Vagina (tissue), 2 donors: ENCODE data around the gene RAB20. TPM values are rescaled to one million over a fixed set of nuclear protein-coding genes. Genes with fewer than 3 reads are reported as not detected.

Experiments used
- DNase-seq, 2 donors: peaks; one replicate each; pipeline ENCODE4 v3.0.0-alpha.2; 2017; ENCODE audit errors: extremely low spot score in 2 of 2
- H3K27ac ChIP-seq: fragments of 200-600 bp; sonication (generic); one replicate; pipeline ENCODE4 v1.5.1; 2019
- H3K27me3 ChIP-seq: fragments of 200-600 bp; sonication (generic); one replicate; pipeline ENCODE4 v1.5.1; 2019
- H3K36me3 ChIP-seq, 2 donors: fragments of 200-600 bp; sonication (generic); one replicate each; pipeline ENCODE4 v1.5.1; 2017 to 2019
- H3K4me1 ChIP-seq: fragments of 200-600 bp; sonication (generic); one replicate; pipeline ENCODE4 v1.5.1; 2019
- H3K4me3 ChIP-seq, 2 donors: fragments of 200-600 bp; sonication (generic); 1 replicate in 1 of 2; 2 replicates in 1 of 2; pipeline ENCODE4 v1.5.1; 2016 to 2019
- H3K9me3 ChIP-seq: fragments of 200-600 bp; sonication (generic); one replicate; pipeline ENCODE4 v1.5.1; 2019
- CTCF ChIP-seq, 3 experiments: fragments of 450-650 bp in 2 of 3; fragments of 200-600 bp in 1 of 3; sonication (generic) in 1 of 3; IDR thresholded peaks; one replicate each; pipeline ENCODE4 v1.5.1; 2017 to 2019; ENCODE audit warnings: antibody characterized with exemption in 3 of 3, mild to moderate bottlenecking in 2 of 3, moderate library complexity in 2 of 3
- POLR2A ChIP-seq, 2 donors: fragments of 450-650 bp; IDR thresholded peaks; one replicate each; pipeline ENCODE4 v1.6.1; 2017; ENCODE audit warnings: antibody characterized with exemption in 2 of 2, mild to moderate bottlenecking in 2 of 2, moderate library complexity in 2 of 2
- POLR2AphosphoS5 ChIP-seq, 2 donors: sonication (generic); formaldehyde crosslinking; IDR thresholded peaks; one replicate each; pipeline ENCODE4 v1.9.0; 2017; ENCODE audit warnings: antibody characterized with exemption in 2 of 2, mild to moderate bottlenecking in 2 of 2, low read depth in 1 of 2; ENCODE audit not compliant: insufficient read depth in 1 of 2
- intact Hi-C: fragments of 100-400 bp; cut with DNase I; formaldehyde crosslinking; loops from one replicate; pipeline ENCODE4 v1.15.1; 2023
- total RNA-seq: library from RNA; depleted of rRNA; stranded (reverse); fragments of >200 nt; gene quantifications from one replicate; pipeline ENCODE4 v1.2.3, GENCODE V29; 2016

RAB20 gene
- total RNA-seq, 1 donor from 2014 or later, result 15.2 TPM

GRCh38 chr13:110600980-110601379 lies 39.5 kb upstream of the RAB20 start:
- no peaks in the 10 kb centered on the region for H3K9me3 ChIP-seq
- no peak overlapping the region for H3K27ac ChIP-seq
- intact Hi-C loops, result no loop called here
- no peaks in the 10 kb centered on the region for H3K36me3 ChIP-seq
- no peaks in the 10 kb centered on the region for H3K27me3 ChIP-seq
- H3K4me1 ChIP-seq, result peaks cover 4% of the 10 kb centered on the region
- no peak for DNase-seq
- no peak overlapping the region for H3K4me3 ChIP-seq
- no peak for TF ChIP-seq CTCF (IDR thresholded peaks at IDR 0.05)
- TF ChIP-seq POLR2A (IDR thresholded peaks at IDR 0.05), result no peak
- no peak for TF ChIP-seq POLR2AphosphoS5 (IDR thresholded peaks at IDR 0.05; ENCODE audit: insufficient read depth in 1 of 2, low read depth in 1 of 2)

- no peaks in the 10 kb centered on the region for H3K9me3 ChIP-seq
- TF ChIP-seq POLR2A (IDR thresholded peaks at IDR 0.05) (no peak), CTCF (IDR thresholded peaks at IDR 0.05) (no peak), POLR2AphosphoS5 (IDR thresholded peaks at IDR 0.05; ENCODE audit: insufficient read depth in 1 of 2, low read depth in 1 of 2) (no peak)
Measured at GRCh38 chr13:110600261-110600819, 38.8 kb upstream of the RAB20 start.

GRCh38 chr13:110597041-110597689 lies 35.6 kb upstream of the RAB20 start:
- H3K9me3 ChIP-seq, result no peaks in the 10 kb centered on the region
- no peak for TF ChIP-seq CTCF (IDR thresholded peaks at IDR 0.05)
- no peak for TF ChIP-seq POLR2AphosphoS5 (IDR thresholded peaks at IDR 0.05; ENCODE audit: insufficient read depth in 1 of 2, low read depth in 1 of 2)
- TF ChIP-seq POLR2A (IDR thresholded peaks at IDR 0.05), result no peak
- H3K27me3 ChIP-seq, result no peaks in the 10 kb centered on the region
- no peaks in the 10 kb centered on the region for H3K36me3 ChIP-seq
- peaks cover 4% of the 10 kb centered on the region for H3K4me1 ChIP-seq
- no peak overlapping the region for H3K4me3 ChIP-seq
- H3K27ac ChIP-seq, result no peak overlapping the region
- intact Hi-C loops, result loop anchor here (10.0 kb wide), 1 partner anchor 218 kb away; no protein-coding TSS in a partner anchor
- DNase-seq, result no peak

More at GRCh38 chr13:110600261-110600819, 38.8 kb upstream of the RAB20 start:
- H3K27me3 ChIP-seq, result no peaks in the 10 kb centered on the region
- H3K4me3 ChIP-seq, result no peak overlapping the region
- H3K27ac ChIP-seq, result no peak overlapping the region
- intact Hi-C loops, result no loop called here
- peaks cover 4% of the 10 kb centered on the region for H3K4me1 ChIP-seq
- no peaks in the 10 kb centered on the region for H3K36me3 ChIP-seq
- no peak for DNase-seq

GRCh38 chr13:110593430-110594130 lies 32.1 kb upstream of the RAB20 start:
- TF ChIP-seq POLR2AphosphoS5 (IDR thresholded peaks at IDR 0.05; ENCODE audit: insufficient read depth in 1 of 2, low read depth in 1 of 2) (peak in 1 of 2 donors; percentile 41), CTCF (IDR thresholded peaks at IDR 0.05) (peak; percentile 28 to 81 (median 60)), POLR2A (IDR thresholded peaks at IDR 0.05) (no peak)
- Histone ChIP-seq H3K27ac (no peak overlapping the region), H3K36me3 (no peaks in the 10 kb centered on the region), H3K27me3 (no peaks in the 10 kb centered on the region), H3K9me3 (no peaks in the 10 kb centered on the region), H3K4me1 (peaks cover 4% of the 10 kb centered on the region), H3K4me3 (no peak overlapping the region)
- intact Hi-C loops, result loop anchor here (10.0 kb wide), 1 partner anchor 221 kb away; no protein-coding TSS in a partner anchor
- no peak for DNase-seq
